ENCODE data around the gene ITGA7.

ITGA7 gene

DNA sequence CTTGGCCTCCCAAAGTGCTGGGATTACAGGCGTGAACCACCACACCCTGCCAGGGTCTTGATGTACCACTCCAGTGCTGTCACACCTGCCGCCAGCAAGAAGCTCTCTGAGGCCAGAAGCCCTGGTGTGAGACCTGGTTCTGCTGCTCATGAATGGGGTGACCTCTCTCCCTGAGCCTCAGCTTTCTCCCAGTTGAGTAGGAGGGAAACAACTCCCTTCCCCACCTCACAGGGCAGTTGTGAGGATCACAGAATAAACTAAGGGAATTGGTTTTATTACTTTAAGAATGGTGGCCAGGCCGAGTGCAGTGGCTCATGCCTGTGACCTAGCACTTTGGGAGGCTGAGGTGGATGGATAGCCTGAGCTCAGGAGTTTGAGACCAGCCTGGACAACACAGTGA lies 26.9 kb upstream of the ITGA7 start:
- H3K4me3 ChIP-seq (ENCODE audit: low read depth, low read length): no peak overlapping the region

GRCh38 chr12:55733858-55734257 lies 26.2 kb upstream of the ITGA7 start:
- H3K4me3 ChIP-seq (ENCODE audit: low read depth, low read length): no peak overlapping the region

GRCh38 chr12:55733021-55733555 lies 25.4 kb upstream of the ITGA7 start:
- H3K4me3 ChIP-seq (ENCODE audit: low read depth, low read length): no peak overlapping the region

DNA sequence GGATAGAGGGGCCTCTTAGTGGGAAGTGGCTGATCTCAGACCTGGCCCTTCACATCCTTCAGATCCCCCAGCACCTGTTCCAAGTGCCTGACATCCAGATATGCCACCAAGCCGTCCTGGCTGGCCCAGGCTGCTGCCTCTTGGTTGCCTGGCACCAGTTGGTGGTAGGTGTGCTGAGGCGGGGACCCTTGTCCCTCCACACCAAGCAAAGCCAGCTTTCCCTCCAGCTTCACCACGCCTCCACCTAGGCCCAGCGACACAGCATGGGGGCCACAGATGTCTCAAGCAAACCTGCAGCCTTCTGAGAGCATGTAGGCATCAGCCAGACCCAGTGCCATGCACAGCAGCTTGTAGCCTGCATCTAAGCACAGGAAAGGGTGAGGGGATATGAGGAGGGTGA lies 24.6 kb upstream of the ITGA7 start:
- H3K4me3 ChIP-seq (ENCODE audit: low read depth, low read length): no peak overlapping the region

DNA sequence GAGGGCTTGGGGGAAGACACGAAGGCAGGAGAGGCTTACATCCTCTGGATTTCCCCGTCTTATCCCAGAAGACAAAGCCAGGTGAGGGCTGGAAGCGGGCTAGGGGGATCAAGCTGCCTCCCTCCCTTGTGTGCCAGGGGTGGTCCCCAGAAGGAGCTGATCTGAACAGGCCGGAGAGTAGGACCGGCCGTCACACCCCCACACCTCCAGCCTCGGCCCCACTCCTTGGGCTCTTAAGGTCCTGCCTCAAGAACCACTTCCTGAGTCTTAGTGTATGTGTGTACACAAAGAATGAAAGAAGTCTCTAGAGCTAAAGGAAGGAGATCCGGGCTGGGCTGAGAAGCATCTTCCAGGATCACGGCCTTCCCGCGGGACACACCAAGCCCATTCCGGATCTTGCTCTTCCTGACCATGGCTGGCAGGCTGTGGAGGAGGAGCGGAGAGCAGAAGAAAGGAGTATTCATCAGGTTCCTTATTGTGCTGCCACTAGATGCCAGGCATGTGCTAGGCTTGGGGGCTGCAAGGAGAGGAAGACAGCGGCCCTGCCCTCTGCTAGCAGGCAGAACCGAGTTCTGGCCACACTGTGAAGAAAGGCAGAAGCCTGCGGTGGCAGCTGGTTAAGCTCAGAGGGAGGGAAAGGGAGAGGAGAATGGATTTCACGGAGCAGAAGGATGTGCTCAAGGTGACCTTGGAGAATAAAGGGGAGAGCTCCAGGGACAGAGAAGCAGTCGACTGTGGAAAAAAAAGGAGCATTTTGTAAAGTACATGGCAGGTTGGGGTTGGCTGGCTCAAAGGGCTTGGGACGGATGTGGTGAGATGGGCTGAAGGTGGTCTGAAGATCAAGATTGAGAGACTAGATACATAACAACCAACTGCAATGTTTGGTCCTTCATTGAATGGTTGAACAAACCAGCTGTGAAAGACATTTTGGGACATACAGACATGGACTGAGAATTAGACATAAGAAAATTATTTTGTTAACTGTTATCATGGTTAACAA lies 22.4 kb upstream of the ITGA7 start:
- H3K4me3 ChIP-seq (ENCODE audit: low read depth, low read length): peak overlapping the region; percentile 90

- peak within 1 kb of the TSS; percentile 90 for H3K4me3 ChIP-seq (ENCODE audit: low read depth, low read length)
These were observed 21.5 kb upstream of the ITGA7 start, which contains the start of gene CD63 for GRCh38 chr12:55728939-55729818. TSS of gene CD63 (minus strand) at chr12:55729009. CDS start at chr12:55728341, 668 bp downstream.

GRCh38 chr12:55728186-55728938 lies 20.7 kb upstream of the ITGA7 start:
- H3K4me3 ChIP-seq (ENCODE audit: low read depth, low read length): peak overlapping the region; percentile 90

GRCh38 chr12:55727643-55728185 lies 20.0 kb upstream of the ITGA7 start:
- H3K4me3 ChIP-seq (ENCODE audit: low read depth, low read length): peak overlapping the region; percentile 90

DNA sequence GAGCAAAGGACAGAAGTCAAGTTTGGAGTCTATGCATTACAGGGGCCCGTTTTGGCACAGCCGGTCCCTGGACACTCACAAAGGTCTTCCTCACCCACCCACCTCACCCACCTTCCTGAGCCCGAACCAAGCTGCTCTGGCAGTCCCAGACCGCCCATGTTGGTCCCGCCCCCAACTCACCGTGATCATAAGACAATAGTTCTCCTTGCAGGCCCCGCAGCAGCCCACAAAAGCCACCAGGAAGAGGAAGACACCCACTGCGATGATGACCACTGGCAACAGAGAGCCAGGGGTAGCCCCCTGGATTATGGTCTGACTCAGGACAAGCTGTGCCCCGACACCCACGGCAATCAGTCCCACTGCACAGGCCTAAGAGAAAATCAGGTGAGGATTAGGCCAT lies 19.3 kb upstream of the ITGA7 start:
- no peak overlapping the region for H3K4me3 ChIP-seq (ENCODE audit: low read depth, low read length)

DNA sequence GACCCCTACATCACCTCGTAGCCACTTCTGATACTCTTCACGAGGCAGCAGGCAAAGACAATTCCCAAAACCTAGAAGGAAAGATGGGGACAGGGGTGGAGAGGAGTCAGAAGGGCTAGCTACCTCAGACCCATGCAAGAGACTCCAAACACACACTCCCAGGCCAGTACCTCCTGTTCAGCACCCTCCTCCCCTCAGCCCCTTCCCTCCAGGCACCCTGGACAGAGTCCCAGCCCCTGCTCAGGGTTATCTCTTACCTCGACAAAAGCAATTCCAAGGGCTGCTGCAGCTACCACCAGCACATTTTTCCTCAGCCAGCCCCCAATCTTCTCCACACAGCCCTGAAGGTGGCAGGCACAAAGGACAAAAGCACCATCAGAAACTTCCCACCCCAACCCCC lies 17.9 kb upstream of the ITGA7 start:
- no peak overlapping the region for H3K4me3 ChIP-seq (ENCODE audit: low read depth, low read length)

GRCh38 chr12:55724940-55725309 lies 17.2 kb upstream of the ITGA7 start:
- no peak overlapping the region for H3K4me3 ChIP-seq (ENCODE audit: low read depth, low read length)

DNA sequence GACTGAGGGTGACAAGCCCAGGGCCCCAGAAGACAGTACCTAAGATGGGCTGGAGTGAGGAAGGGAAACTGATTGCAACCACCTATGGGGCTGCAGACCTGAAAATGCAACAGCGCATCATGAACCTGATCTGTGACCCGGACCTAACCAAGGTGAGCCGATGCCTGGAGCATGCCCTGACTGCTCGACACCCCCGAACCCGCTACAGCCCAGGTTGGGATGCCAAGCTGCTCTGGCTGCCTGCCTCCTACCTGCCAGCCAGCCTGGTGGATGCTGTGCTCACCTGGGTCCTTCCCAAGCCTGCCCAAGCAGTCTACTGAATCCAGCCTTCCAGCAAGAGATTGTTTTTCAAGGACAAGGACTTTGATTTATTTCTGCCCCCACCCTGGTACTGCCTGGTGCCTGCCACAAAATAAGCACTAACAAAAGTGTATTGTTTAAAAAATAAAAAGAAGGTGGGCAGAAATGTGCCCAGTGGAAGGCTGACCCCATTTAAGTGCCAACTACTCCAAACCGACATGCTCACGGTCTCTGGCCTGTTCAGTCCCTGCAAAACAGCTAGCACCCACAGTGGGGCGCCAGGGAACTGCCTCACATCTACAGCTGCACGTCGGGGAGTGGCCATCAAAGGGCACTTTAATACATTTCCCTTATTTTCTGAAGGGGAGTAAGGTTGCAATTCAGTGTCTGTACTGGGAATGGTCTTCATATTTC lies 16.7 kb upstream of the ITGA7 start:
- no peak overlapping the region for H3K4me3 ChIP-seq (ENCODE audit: low read depth, low read length)

GRCh38 chr12:55723516-55724225 lies 16.0 kb upstream of the ITGA7 start:
- H3K4me3 ChIP-seq (ENCODE audit: low read depth, low read length): no peak overlapping the region

DNA sequence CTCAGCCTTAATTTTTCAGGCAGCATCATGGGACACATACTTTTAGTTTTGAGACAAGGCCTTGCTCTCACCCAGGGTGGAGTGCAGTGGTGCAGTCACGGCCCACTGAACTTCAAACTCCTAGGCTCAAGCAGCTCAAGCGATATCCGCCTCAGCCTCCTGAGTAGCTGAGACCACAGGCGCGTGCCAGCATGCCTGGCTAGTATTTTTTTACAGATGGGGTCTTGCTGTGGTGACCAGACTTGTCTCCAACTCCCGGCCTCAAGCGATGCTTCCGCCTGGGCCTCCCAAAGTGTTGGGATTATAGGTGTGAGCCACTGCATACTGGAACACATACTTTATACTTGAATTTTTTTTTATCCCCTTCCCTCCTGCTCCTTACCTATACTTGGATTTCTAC lies 15.2 kb upstream of the ITGA7 start:
- no peak overlapping the region for H3K4me3 ChIP-seq (ENCODE audit: low read depth, low read length)

GRCh38 chr12:55721601-55722213 lies 14.0 kb upstream of the ITGA7 start:
- H3K4me3 ChIP-seq (ENCODE audit: low read depth, low read length): no peak overlapping the region

DNA sequence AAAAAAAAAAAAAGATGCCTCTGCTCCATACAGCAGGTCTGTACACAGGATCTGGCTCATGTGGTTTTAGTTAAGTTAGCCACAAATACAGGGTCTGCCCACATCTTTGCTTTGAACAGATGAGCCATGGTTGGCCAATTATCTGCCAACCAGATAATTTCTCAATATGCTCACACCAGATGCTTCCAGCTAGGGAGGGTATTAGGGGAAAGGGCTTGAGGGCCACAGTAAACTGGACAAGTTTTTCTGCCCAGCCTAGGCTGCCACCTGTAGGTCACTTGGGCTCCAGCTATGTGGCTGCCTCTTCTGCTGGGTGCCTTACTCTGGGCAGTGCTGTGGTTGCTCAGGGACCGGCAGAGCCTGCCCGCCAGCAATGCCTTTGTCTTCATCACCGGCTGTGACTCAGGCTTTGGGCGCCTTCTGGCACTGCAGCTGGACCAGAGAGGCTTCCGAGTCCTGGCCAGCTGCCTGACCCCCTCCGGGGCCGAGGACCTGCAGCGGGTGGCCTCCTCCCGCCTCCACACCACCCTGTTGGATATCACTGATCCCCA lies 13.3 kb upstream of the ITGA7 start:
- no peak overlapping the region for H3K4me3 ChIP-seq (ENCODE audit: low read depth, low read length)

- no peak within 1 kb of the TSS for H3K4me3 ChIP-seq (ENCODE audit: low read depth, low read length)
These were observed 12.4 kb upstream of the ITGA7 start, which contains the start of gene RDH5 for GRCh38 chr12:55720071-55720564. TSS of gene RDH5 (plus strand) at chr12:55720393. CDS start at chr12:55721185, 792 bp downstream.

- H3K4me3 ChIP-seq (ENCODE audit: low read depth, low read length): no peak overlapping the region
These were observed 11.7 kb upstream of the ITGA7 start for GRCh38 chr12:55719371-55719770.
